ENCODE data around the gene PTPN9. TPM values are rescaled to one million over a fixed set of nuclear protein-coding genes. Genes with fewer than 3 reads are reported as not detected.

The PTPN9 gene
- total RNA-seq, 6 experiments from 2014 or later = 27.9 to 36.3 (median 33.6) TPM

- H3K36me3 Mint-ChIP-seq (ENCODE audit: low read depth) = no peaks in the 10 kb centered on the region
- H3K4me3 Mint-ChIP-seq = peak overlapping the region; percentile 92
Observed at GRCh38 chr15:75453703-75454470, 125.2 kb downstream of the PTPN9 start.

GRCh38 chr15:75452865-75453702 lies 126.0 kb downstream of the PTPN9 start:
- Mint-ChIP-seq H3K4me3 (peak overlapping the region; percentile 92), H3K27ac (peak overlapping the region; percentile 96), H3K9me3 (no peaks in the 10 kb centered on the region), H3K36me3 (ENCODE audit: low read depth) (no peaks in the 10 kb centered on the region), H3K27me3 (ENCODE audit: insufficient read depth) (peaks cover 6% of the 10 kb centered on the region), H3K4me1 (ENCODE audit: low read depth) (peaks cover 55% of the 10 kb centered on the region)
- TF ChIP-seq CTCF (IDR thresholded peaks at IDR 0.05) = peak; percentile 73
- DNase-seq = peak; percentile 12

More at GRCh38 chr15:75453703-75454470, 125.2 kb downstream of the PTPN9 start:
- Mint-ChIP-seq H3K27ac (peak overlapping the region; percentile 96), H3K4me1 (ENCODE audit: low read depth) (peaks cover 52% of the 10 kb centered on the region), H3K9me3 (no peaks in the 10 kb centered on the region), H3K27me3 (ENCODE audit: insufficient read depth) (peaks cover 6% of the 10 kb centered on the region)
- DNase-seq = peak; percentile 99
- peak; percentile 30 for TF ChIP-seq CTCF (IDR thresholded peaks at IDR 0.05)

- Mint-ChIP-seq H3K4me1 (ENCODE audit: low read depth) (peaks cover 52% of the 10 kb centered on the region), H3K27ac (peak overlapping the region; percentile 96), H3K4me3 (peak overlapping the region; percentile 92), H3K36me3 (ENCODE audit: low read depth) (no peaks in the 10 kb centered on the region), H3K9me3 (no peaks in the 10 kb centered on the region), H3K27me3 (ENCODE audit: insufficient read depth) (peaks cover 6% of the 10 kb centered on the region)
- peak; percentile 77 for DNase-seq
- no peak for TF ChIP-seq CTCF (IDR thresholded peaks at IDR 0.05)
Observed at GRCh38 chr15:75452364-75452864, 126.7 kb downstream of the PTPN9 start.

- no peak for TF ChIP-seq CTCF (IDR thresholded peaks at IDR 0.05)
- DNase-seq = peak; percentile 100
- H3K36me3 Mint-ChIP-seq (ENCODE audit: low read depth) = no peaks in the 10 kb centered on the region
- H3K27me3 Mint-ChIP-seq (ENCODE audit: insufficient read depth) = peaks cover 6% of the 10 kb centered on the region; the same call in 1 of the 2 replicates
- H3K9me3 Mint-ChIP-seq = no peaks in the 10 kb centered on the region
- peak within 1 kb of the TSS; percentile 96 for H3K27ac Mint-ChIP-seq
- peaks cover 46% of the 10 kb centered on the region for H3K4me1 Mint-ChIP-seq (ENCODE audit: low read depth)
- H3K4me3 Mint-ChIP-seq = peak within 1 kb of the TSS; percentile 99
Observed at GRCh38 chr15:75451674-75452363, 127.3 kb downstream of the PTPN9 start, which contains the start of gene SIN3A. TSS of gene SIN3A (minus strand) at chr15:75451690. CDS start at chr15:75430375, 21,315 bp downstream.

- Mint-ChIP-seq H3K27me3 (ENCODE audit: insufficient read depth) (peaks cover 6% of the 10 kb centered on the region; the same call in 1 of the 2 replicates), H3K4me3 (peak overlapping the region; percentile 92), H3K4me1 (ENCODE audit: low read depth) (peaks cover 41% of the 10 kb centered on the region), H3K9me3 (no peaks in the 10 kb centered on the region), H3K27ac (peak overlapping the region; percentile 96), H3K36me3 (ENCODE audit: low read depth) (0 out of 2 replicates have a peak, but pooled peaks cover under 1% of the 10 kb centered on the region)
- DNase-seq = no peak
- no peak for TF ChIP-seq CTCF (IDR thresholded peaks at IDR 0.05)
Observed at GRCh38 chr15:75451202-75451673, 127.9 kb downstream of the PTPN9 start.

All from HFFc6 (cell line).